Prostate gland (tissue), 2 donors: ENCODE results near the gene SYDE1.

ENCODE experiments used
- POLR2A ChIP-seq: fragments of 450-650 bp; IDR thresholded peaks from one replicate; pipeline ENCODE4 v1.6.1; 2016; ENCODE audit warnings: antibody characterized with exemption, mild to moderate bottlenecking
- POLR2AphosphoS5 ChIP-seq: sonication (generic); formaldehyde crosslinking; IDR thresholded peaks from one replicate; pipeline ENCODE4 v1.6.1; 2017; ENCODE audit warnings: antibody characterized with exemption
- TF ChIP-seq, protein P1 (sequence below), 4 experiments: fragments of 200-600 bp in 2 of 4; fragments of 450-650 bp in 2 of 4; sonication (generic) in 2 of 4; IDR thresholded peaks; 1 replicate in 3 of 4; 2 replicates in 1 of 4; pipeline ENCODE4 v1.5.1; 2016 to 2019; ENCODE audit warnings: antibody characterized with exemption in 4 of 4, mild to moderate bottlenecking in 2 of 4, moderate library complexity in 2 of 4

DNA sequence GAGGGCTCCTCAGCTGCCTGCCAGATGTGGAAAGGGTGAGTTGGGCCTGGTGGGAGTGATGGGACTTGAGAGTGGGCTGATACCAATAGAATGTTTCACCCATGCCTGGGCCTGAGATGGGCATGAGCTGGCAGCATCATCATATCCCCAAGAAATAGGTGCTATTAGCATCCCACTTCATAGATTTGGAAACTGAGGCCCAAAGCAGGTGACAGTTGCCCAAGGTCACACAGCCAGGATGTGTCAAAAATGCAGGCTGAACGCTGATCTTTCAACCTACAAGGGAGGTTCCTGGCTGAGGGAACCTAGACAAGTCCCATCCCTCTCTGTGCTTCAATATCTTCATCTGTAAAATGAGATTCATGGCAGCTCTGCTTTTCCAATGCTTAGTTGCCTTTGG is 4.6 kb downstream of the SYDE1 start:
- TF ChIP-seq, protein P1, sequence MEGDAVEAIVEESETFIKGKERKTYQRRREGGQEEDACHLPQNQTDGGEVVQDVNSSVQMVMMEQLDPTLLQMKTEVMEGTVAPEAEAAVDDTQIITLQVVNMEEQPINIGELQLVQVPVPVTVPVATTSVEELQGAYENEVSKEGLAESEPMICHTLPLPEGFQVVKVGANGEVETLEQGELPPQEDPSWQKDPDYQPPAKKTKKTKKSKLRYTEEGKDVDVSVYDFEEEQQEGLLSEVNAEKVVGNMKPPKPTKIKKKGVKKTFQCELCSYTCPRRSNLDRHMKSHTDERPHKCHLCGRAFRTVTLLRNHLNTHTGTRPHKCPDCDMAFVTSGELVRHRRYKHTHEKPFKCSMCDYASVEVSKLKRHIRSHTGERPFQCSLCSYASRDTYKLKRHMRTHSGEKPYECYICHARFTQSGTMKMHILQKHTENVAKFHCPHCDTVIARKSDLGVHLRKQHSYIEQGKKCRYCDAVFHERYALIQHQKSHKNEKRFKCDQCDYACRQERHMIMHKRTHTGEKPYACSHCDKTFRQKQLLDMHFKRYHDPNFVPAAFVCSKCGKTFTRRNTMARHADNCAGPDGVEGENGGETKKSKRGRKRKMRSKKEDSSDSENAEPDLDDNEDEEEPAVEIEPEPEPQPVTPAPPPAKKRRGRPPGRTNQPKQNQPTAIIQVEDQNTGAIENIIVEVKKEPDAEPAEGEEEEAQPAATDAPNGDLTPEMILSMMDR (IDR thresholded peaks at IDR 0.05), result no peak
- no peak for TF ChIP-seq POLR2A
- no peak for TF ChIP-seq POLR2AphosphoS5
